Measurements from ENCODE around the gene KDM4D.
"Not testable (repeated sequence)": the region's sequence is repeated elsewhere in the genome, so short reads cannot be mapped to it uniquely, and the experiment has no call there.

The KDM4D gene

GRCh38 chr11:94958121-94958696 lies 15.3 kb upstream of the KDM4D start:
- FAIRE-seq = no peak

- FAIRE-seq = no peak
Measured at GRCh38 chr11:94959179-94959578, 14.3 kb upstream of the KDM4D start.

- FAIRE-seq = no peak
Measured at GRCh38 chr11:94960488-94960887, 13.0 kb upstream of the KDM4D start.

- no peak for FAIRE-seq
Measured at GRCh38 chr11:94961255-94961654, 12.3 kb upstream of the KDM4D start.

GRCh38 chr11:94964934-94965333 lies 8.6 kb upstream of the KDM4D start:
- no peak for FAIRE-seq

- FAIRE-seq = peak; percentile 56
Measured at GRCh38 chr11:94968334-94968958, 5.1 kb upstream of the KDM4D start.

- no peak for FAIRE-seq
Measured at GRCh38 chr11:94972700-94973098, 810 bp upstream of the KDM4D start.

- no peak for FAIRE-seq
Measured at GRCh38 chr11:94974178-94974577, 669 bp downstream of the KDM4D start.

- no peak for FAIRE-seq
Measured at GRCh38 chr11:94975599-94975998, 2.1 kb downstream of the KDM4D start.

GRCh38 chr11:94987378-94987777 lies 13.9 kb downstream of the KDM4D start:
- FAIRE-seq = no peak

GRCh38 chr11:94988748-94989147 lies 15.2 kb downstream of the KDM4D start:
- no peak for FAIRE-seq

GRCh38 chr11:94993400-94993943 lies 20.0 kb downstream of the KDM4D start:
- FAIRE-seq = no peak

GRCh38 chr11:94997437-94997836 lies 23.9 kb downstream of the KDM4D start:
- FAIRE-seq = no peak

- no peak for FAIRE-seq
Measured at GRCh38 chr11:94998285-94998684, 24.8 kb downstream of the KDM4D start.

- no peak for FAIRE-seq
Measured at GRCh38 chr11:95003716-95004115, 30.2 kb downstream of the KDM4D start.

GRCh38 chr11:95005642-95006041 lies 32.1 kb downstream of the KDM4D start:
- FAIRE-seq = no peak

- no peak for FAIRE-seq
Measured at GRCh38 chr11:95011376-95011775, 37.9 kb downstream of the KDM4D start.

GRCh38 chr11:95014184-95014821 lies 40.8 kb downstream of the KDM4D start:
- FAIRE-seq = no peak

- no peak for FAIRE-seq
Measured at GRCh38 chr11:95016139-95016538, 42.6 kb downstream of the KDM4D start.

- FAIRE-seq = not testable (repeated sequence)
Measured at GRCh38 chr11:95021468-95021867, 48.0 kb downstream of the KDM4D start.

- FAIRE-seq = no peak
Measured at GRCh38 chr11:95024958-95025357, 51.4 kb downstream of the KDM4D start, which contains the start of gene KDM4E. TSS of gene KDM4E (plus strand) at chr11:95025258. CDS start at chr11:95025558, 300 bp downstream.

- FAIRE-seq = not testable (repeated sequence)
Measured at GRCh38 chr11:95025594-95025993, 52.1 kb downstream of the KDM4D start.

GRCh38 chr11:95028357-95028756 lies 54.8 kb downstream of the KDM4D start:
- no peak for FAIRE-seq

GRCh38 chr11:95033051-95033450 lies 59.5 kb downstream of the KDM4D start:
- no peak for FAIRE-seq
